Skin of body (tissue), 2 donors: Measurements from ENCODE around the gene GALNT7. TPM values are rescaled to one million over a fixed set of nuclear protein-coding genes. Genes with fewer than 3 reads are reported as not detected.
"Not testable (repeated sequence)": the region's sequence is repeated elsewhere in the genome, so short reads cannot be mapped to it uniquely, and the experiment has no call there.

Experiments used
- DNase-seq: peaks from one replicate; lab custom pipeline; 2025; lab: John Stamatoyannopoulos, UW
- total RNA-seq: library from RNA; depleted of rRNA; stranded (reverse); fragments of >200 nt; gene quantifications from one replicate; pipeline ENCODE4 v1.2.3, GENCODE V29; 2014

GALNT7 gene, protein sequence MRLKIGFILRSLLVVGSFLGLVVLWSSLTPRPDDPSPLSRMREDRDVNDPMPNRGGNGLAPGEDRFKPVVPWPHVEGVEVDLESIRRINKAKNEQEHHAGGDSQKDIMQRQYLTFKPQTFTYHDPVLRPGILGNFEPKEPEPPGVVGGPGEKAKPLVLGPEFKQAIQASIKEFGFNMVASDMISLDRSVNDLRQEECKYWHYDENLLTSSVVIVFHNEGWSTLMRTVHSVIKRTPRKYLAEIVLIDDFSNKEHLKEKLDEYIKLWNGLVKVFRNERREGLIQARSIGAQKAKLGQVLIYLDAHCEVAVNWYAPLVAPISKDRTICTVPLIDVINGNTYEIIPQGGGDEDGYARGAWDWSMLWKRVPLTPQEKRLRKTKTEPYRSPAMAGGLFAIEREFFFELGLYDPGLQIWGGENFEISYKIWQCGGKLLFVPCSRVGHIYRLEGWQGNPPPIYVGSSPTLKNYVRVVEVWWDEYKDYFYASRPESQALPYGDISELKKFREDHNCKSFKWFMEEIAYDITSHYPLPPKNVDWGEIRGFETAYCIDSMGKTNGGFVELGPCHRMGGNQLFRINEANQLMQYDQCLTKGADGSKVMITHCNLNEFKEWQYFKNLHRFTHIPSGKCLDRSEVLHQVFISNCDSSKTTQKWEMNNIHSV
- total RNA-seq = 18.5 TPM

DNA sequence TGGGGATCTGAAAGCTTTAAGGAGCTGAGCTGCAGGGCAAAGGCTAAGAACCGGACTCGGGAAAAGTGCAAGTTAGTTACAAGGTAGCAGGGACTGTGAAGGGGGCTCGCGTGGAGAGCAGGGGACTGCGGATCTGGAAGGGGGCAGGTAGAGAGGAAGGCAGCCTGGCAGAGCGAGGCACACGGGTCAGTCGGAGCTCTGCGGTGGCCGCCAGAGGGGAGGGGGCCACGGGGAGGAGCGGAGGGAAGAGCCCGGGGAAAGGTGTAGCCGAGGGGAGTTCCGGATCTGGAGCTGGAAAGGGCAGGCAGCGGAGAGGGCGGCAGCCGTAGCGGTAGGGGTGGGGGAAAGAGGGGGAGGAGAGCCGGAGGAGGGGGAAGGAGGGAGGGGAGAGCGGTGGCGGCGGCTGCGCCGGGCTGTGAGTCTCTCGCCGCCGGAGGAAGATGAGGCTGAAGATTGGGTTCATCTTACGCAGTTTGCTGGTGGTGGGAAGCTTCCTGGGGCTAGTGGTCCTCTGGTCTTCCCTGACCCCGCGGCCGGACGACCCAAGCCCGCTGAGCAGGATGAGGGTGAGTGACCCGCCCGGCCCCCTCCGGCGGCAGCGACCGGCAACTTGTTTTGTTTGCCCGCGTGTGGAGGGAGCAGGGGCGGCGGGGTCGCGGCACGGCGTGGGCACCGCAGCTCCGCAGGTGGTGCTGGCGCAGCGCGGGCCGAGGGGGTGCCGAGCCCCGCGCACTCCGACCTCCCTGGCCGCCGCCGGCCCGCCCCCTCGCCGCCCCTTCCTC, at the start of gene GALNT7:
Gene GALNT7 (plus strand): TSS at position 416 of the 782 bp plus-strand sequence. CDS start 25 bp downstream, at position 441.
- peak; percentile 48 for DNase-seq

DNA sequence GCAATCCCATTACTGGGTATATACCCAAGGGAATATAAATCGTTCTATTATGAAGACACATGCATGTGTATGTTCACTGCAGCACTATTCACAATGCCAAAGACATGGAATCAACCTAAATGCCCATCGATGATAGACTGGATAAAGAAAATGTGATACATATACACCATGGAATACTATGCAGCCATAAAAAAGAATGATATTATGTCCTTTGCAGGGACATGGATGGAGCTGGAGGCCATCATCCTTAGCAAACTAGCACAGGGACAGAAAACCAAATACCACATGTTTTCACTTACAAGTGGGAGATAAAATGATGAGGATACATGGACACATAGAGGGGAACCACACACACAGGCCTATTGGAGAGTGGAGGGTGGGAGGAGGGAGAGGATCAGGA, 49.8 kb upstream of the GALNT7 start:
- not testable (repeated sequence) for DNase-seq

DNA sequence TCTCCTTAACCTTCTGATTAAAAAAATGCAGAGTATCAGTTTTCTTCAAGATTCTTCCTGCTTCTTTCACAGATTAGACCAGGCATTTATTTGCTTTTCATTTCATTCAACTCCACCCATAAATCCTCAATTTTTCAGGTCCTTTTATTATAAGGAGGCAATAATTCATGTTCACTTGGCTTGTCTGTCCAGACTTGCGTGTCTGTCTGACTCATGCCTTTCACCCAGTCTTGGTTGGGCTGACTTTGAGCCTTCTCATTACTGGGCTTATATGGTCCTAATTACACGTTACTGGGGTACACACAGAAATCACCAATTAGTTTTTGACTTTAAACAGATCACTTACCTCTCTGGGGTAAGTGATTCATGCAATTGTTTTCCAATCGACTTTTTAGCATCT, 48.8 kb upstream of the GALNT7 start:
- no peak for DNase-seq

DNA sequence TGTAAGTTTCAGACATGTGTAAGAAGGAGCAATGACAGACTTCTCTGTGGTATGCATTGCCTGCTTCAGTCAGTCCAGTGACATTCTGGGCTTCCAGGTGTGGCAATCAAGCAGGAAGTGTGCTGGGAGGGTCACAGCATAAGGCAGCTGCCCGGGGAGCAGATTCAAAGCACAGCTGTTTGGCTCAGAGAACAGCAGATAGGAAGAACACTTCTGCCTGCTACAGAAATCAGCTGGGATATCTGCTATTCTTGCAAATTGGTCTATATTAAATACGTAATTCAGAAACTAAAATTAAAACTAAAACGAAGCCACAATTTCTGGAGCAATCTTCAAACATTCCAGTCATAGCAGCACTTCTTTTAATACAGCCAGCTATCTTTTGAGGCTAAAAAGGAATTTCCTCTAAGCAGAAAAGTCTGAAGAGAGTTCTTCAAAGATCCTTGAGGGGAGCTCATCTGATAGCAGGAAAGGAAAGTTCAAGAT, 47.5 kb upstream of the GALNT7 start:
- peak; percentile 35 for DNase-seq

DNA sequence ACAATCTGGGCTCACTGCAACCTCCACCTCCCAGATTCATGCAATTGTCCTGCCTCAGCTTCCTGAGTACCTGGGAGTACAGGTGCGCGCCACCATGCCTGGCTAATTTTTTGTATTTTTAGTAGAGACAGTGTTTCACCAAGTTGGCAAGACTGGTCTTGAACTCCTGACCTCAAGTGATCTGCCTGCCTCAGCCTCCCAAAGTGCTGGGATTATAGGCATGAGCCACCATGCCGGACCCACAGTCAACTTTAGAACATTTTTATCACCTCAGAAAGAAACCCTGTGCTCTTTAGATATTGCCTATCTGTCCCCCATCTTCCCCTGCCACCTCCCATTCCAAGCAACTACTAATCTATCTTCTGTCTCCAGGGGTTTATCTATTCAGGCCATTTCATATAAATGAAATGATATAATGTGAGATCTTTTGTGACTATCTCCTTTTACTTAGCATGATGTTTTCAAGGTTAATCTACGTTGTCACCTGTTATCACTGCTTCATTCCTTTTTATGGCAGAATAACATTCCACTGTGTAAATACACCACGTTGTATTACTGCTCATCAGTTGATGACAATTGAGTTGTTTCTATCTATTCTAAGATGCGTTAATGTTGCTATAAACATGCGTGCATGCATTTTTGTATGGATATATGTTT, 44.3 kb upstream of the GALNT7 start:
- DNase-seq = no peak

DNA sequence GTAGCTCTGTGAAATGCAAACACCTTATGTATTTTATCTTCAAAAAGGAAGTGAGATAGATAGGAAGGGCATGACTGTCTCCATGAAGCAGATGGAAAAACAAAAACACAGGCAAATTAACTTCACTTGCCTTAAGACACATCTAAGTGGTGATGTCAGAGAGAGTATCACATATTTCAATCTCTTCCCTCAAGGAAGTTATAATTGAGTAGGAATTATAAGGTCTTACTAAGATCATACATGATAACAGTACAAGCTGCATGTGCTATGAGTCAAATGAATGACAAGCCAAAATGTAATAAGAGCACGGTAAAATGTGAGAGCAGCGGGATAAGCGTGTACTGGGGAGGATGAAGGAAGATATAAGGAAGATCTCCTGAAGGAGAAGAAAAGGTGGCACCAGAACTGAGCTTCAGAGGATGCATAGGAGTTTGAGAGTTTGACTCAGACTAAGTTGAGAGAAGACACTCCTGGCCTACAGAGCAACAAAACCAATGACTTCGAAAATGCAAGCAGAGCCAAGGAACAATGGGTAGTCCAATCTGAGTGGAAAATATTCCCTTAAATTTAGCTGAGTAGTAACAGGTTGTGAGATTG, 43.3 kb upstream of the GALNT7 start:
- no peak for DNase-seq

DNA sequence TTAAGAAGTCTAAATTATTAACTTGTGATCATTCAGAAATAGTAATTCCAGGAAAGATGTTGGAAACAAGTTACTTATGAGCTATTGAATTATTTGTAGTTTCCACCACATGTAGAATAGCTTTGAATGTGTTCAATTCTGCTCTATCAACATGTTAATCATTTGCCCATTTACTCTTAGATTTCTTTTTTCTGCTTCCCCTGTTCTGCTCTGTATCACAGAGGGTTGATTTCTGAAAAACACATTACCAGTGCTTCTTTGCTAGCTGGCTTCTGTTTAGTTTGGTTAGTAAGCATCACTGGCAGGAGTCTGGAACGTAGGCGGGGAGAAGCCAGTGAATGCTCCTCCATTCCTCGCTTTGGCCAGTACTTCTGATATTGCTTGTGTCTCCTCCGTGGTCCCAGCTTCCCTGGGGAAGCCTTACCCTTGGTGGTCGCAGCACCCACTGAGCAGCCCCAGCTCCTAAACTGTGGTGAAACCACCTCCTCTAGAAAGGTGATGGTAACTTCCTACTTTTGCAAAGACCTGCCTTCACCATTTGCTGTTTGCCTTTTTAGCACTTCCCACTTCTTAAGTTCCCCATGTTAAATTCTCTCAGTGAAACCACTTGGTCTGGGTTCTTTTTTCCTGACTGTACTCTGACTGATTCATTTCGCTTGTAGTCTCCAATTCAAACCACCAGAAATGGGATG, 40.3 kb upstream of the GALNT7 start:
- no peak for DNase-seq

DNA sequence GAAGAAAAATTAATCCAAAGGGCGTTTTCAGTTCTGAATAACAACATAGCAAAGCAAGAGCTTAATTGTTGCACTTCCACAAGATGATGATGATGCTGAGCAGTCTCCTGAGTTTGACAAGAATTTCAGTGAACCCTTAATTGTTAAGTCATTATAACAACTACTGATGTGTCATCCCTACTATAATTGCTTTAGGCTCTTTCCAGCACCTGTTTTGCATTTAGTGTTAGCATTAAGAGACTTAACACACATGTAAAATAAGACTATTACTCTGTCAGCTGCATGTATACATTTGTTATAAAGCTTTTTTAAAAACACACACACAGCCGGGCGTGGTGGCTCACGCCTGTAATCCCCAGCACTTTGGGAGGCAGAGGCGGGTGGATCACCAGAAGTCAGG, 37.9 kb upstream of the GALNT7 start:
- no peak for DNase-seq

DNA sequence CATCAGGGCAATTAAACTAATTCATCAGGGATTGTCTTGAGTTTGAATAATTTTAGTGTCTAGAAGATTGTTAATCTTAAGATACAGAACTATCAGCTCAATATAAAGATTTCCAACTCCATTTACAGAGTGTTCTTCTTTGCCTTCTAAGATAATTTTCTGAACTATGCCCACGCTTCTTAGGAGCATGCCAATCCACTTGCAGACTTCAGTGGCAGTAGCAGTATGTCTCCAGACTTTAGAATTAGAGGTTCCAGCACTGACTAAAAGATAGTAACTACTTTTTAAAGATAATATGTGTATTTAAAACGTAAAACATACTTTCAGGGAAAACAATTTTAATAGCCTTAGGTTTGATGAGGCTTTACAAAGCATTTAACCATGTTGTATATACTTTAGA, 34.2 kb upstream of the GALNT7 start:
- DNase-seq = no peak

DNA sequence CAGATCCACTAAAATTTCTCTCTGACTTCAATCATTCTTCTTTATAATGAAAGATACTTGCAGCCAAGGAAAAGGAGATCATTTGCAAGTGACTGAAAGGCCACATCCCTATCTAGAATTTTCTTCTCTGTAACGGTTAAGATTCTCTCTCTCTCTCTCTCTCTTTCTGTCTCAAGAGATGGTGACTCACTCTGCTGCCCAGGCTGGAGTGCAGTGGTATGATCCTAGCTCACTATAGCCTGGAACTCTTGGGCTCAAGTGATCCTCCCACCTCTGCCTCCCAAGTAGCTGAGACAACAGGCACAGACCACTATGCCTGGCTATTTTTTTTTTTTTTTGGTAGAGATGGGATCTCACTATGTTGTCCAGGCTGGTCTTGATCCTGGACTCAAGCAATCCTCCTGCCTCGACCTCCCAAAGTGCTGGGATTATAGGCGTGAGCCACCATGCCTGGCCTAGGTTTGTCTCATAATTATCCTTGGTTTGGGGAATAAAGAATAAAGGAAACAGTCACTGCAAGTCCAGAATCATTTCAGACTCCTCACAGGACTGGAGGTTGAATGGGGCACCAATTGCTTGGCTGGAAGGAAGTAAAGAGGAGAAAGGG, 33.3 kb upstream of the GALNT7 start:
- no peak for DNase-seq

DNA sequence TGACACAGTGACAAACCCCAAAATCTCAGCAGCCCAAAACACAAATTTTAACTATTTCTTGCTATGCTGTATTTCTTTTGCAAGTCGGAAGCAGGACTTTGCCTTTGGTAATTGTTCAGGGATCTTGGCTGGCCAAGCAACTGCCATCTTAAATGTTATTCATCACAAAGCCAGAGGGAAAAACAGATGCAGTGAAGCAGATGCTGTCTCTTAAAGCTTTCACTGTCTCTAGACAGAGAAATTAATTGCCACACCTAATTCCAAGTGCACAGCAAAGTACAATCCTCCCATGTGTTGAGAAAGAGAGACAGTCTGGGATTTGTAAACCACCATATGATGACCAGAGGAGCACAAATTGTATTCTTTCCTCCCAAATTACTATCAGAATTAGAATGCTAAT, 30.0 kb upstream of the GALNT7 start:
- no peak for DNase-seq

DNA sequence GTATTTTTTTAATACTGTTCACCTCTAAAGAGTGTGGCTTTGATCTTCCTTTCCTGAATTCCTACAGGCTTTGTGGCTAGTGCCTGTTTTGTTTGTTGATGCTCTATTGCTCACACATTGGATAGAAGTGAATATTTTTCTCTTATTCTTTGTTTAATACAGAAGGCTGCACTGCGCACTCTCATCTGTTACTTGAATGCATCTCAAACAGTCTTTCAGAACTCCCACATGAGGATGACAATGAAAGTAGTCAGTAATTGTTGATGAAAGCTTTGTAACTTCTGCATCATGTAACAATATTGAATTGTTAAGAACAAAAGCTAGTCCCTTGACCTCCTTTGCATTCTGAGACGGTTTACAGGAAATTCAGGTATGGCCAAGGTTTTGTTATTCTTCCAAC, 29.1 kb upstream of the GALNT7 start:
- DNase-seq = no peak

DNA sequence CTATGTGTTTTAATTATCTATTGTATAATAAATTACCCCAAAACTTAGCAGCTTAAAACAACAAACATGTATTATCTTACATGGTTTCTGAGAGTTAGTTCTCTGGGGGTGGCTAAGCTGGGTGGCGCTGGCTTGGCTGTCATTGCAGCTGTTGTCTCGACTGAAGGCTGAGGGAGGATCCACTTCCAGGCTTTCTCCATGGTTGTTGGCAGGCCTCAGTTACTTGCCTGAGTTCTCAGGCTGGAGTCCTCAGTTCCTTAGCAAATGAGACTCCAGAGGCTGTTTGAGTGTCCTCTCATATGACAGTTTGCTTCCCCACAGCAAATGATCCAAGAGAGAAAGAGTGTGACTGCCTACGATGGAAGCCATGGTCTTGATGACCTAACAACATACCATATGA, 23.5 kb upstream of the GALNT7 start:
- no peak for DNase-seq

DNA sequence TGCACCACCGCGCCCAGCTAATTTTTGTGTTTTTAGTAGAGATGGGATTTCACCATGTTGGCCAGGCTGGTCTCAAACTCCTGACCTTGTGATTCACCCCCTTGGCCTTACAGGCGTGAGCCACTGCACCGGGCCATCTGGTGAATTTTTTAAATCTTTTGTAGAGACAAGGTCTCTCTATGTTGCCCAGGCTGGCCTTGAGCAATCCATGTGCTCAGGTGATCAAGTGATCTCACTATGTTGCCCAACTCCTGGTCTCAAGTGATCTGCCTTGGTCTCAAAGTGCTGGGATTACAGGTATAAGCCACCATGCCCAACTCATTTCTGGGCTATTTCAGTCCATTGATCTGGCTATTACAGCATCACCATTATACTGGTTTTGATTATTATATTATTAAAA, 22.2 kb upstream of the GALNT7 start:
- no peak for DNase-seq

DNA sequence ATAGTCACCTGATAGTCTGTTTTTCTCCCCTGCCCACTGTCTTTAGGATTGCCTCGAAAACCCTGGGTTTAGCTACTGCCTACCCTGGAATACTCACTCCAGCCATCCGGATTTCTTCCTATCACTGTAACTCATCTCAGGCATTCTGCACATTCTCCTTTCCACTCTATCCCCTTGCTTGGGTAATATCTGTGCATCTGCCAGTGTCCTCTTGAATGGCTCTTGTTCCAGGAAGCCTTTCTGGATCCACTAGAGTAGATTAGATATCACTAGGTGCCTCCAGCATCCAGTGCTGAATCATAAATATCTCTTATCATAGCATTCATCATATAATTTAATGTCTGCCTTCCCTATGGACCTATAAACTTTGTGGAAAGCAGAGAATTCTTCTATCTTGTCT, 17.1 kb upstream of the GALNT7 start:
- DNase-seq = no peak

DNA sequence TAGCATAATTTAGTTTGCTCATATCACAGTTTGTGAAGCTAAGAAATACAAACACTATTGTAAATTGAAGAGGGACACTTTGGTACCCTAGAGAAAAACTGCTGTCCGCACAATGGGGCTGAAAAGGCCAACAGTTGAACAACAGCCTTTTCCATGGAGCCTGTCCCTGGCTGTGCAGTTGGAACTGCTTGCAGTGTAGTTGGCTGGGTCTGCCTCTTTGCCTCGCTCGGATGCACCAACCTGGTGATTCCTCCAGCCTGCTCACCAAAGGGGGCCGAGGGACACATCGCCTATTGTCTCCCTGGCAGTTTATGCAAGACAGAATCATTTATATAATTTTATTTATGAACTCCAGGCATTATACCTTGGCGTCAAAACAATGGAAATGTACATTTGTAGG, 16.5 kb upstream of the GALNT7 start:
- DNase-seq = no peak

DNA sequence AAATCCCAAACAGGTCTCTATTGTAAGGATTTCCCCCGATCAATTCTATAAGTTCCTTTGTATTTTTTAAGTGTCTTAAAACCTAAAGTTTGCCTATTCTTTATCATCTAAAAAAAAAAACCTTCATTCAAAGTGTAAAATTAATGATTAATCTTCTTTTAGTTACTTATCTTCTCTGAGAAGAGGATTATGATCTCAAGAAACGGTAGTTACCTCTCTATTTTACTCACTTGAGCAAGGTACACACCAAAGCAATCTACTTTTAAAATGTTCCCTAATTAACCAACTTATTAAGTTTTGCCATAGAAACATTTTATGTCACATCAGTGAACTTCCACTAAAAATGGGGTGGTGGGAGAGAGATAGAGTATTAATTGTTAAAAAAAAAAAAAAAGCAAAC, 15.2 kb upstream of the GALNT7 start:
- DNase-seq = no peak

DNA sequence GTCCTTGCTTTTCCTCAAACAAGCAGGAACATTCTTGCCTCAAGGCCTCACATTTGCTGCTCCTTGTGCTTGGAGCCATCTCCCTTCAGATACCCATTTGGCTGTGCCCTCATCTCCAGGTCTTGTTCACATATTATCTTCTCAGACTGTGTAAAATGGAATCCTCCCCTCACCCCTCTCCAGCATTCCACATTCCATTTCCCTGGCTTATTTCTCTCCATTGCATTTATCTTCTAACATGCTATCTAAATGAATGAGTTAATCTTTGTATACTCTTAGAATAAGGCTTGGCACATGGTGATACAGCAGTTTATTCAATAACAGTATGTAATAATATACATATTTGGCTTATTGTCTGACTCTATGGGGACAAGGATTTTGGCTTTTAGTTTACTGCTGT, 8.8 kb upstream of the GALNT7 start:
- peak; percentile 40 for DNase-seq

DNA sequence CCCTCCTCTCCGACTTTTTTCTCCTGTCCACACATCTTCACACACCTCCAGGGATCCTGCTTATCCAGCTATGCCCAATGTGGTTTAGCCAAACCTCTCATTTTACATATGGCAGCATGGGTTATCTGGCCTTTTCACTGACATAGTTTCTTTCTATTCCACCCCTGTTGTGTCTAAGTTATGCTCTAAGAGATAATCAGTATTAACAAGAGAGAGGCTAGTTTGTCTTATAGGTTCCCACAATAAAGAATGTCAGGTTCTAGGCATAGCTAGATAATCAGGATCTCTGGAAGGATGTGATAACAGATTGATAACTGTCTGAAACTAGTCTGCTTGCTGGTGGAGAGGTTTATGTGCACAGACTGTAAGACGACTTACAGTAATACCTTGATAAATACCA, 7.7 kb upstream of the GALNT7 start:
- no peak for DNase-seq

DNA sequence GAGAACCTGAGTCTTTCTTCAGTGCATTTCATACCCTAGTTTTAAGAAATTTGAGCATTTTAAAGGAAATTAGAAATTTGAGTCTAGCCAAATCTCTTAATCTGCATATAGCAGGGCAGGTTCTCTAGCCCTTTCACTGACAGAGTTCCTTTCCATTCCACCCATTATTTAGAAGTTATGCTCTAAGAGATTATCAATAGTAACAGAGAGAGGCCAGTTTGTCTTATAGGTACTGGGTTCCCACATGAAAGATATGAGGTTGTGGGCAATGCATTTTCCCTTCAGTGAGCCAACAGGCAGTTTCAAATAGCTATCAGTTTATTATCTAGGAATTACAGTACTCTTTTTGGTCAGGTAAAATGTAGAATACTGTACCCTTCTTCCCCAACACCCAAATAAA, 7.3 kb upstream of the GALNT7 start:
- DNase-seq = no peak
